ENCODE data around the gene BABAM2. TPM values are rescaled to one million over a fixed set of nuclear protein-coding genes. Genes with fewer than 3 reads are reported as not detected.

Gene BABAM2
- total RNA-seq, 1 experiment from 2014 or later: 27.1 TPM

DNA sequence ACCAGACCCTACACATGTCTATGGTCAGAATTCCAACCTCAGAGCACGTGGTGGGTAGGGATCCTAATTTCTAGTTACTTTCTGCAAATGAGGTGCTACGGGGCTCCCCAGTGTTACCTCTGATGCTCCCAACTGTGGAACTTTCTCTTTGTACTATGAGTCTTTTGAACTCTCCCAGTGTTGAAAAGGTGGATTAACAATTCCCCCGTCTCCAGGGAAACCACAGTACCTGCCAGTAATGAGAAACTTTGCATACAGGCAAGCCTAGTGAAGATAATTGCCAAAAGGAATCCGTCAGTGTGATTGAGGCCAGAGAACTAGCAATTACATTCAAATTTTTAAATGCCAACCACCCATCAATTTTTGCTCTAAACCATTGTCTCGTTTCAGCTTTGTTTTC lies 373.2 kb downstream of the BABAM2 start:
- no peaks in the 10 kb centered on the region for H3K79me2 ChIP-seq (ENCODE audit: insufficient read depth, low read length)
- no peak overlapping the region for H3K4ac ChIP-seq (ENCODE audit: low read depth, low read length)
- Mint-ChIP-seq H3K27ac (peak overlapping the region in 1 of 3 experiments; percentile 15; a peak in 1 of 7 replicates), H3K4me3 (no peak overlapping the region), H3K36me3 (ENCODE audit: insufficient read depth in 1 of 3, low read depth in 3 of 3) (peaks cover 2 to 9% (median 2%) of the 10 kb centered on the region in 3 experiments; a peak in 5 of 7 replicates), H3K27me3 (ENCODE audit: low read depth) (no peaks in the 10 kb centered on the region), H3K9me3 (peaks cover 0 to 5% of the 10 kb centered on the region in 2 experiments; a peak in 3 of 5 replicates), H3K4me1 (peaks cover 19 to 27% of the 10 kb centered on the region in 2 experiments)
- no peak overlapping the region for H3K4me2 ChIP-seq (ENCODE audit: insufficient read depth, insufficient read length, low read length)
- no peak overlapping the region for H2BK120ac ChIP-seq (ENCODE audit: low read depth, low read length, poor library complexity, severe bottlenecking)
- no peaks in the 10 kb centered on the region for H3K27me3 ChIP-seq (ENCODE audit: insufficient read depth, low read length)
- no peak overlapping the region for H2BK5ac ChIP-seq (ENCODE audit: insufficient read length, low read length)
- no peak overlapping the region for H3K27ac ChIP-seq (ENCODE audit: insufficient read length, low read depth, low read length)
- H3K14ac ChIP-seq (ENCODE audit: insufficient read depth, low read length): peak overlapping the region; percentile 24; the same call in 1 of the 2 replicates
- no peak overlapping the region for H4K5ac ChIP-seq (ENCODE audit: insufficient read length, low read depth, low read length)
- no peak overlapping the region for H3T11ph ChIP-seq (ENCODE audit: low read length)
- no peaks in the 10 kb centered on the region for H3K79me1 ChIP-seq (ENCODE audit: insufficient read depth, low read depth, low read length, poor library complexity, severe bottlenecking)
- no peak overlapping the region for H3K9ac ChIP-seq (ENCODE audit: extremely low read depth, insufficient read length, low read length)
- H3K23me2 ChIP-seq (ENCODE audit: insufficient read length, low read depth, low read length, poor library complexity, severe bottlenecking): no peaks in the 10 kb centered on the region
- H4K20me1 ChIP-seq (ENCODE audit: control insufficient read depth, insufficient read depth, insufficient read length): no peaks in the 10 kb centered on the region
- no CpG with 5 or more reads among the region's 5 CpGs for WGBS (ENCODE audit: extremely low coverage, insufficient read length, low lambda C conversion rate)
- H2BK20ac ChIP-seq (ENCODE audit: low read depth, low read length, poor library complexity, severe bottlenecking): no peak overlapping the region
- DNase-seq: no peak
- no peak overlapping the region for H2BK12ac ChIP-seq (ENCODE audit: insufficient read length, low read depth, low read length)
- H3K23ac ChIP-seq (ENCODE audit: insufficient read length, low read depth, low read length): no peak overlapping the region
- no peak overlapping the region for H2AK5ac ChIP-seq (ENCODE audit: insufficient read length, low read length)
- H2BK15ac ChIP-seq (ENCODE audit: low read depth, low read length): no peak overlapping the region
- H4K91ac ChIP-seq (ENCODE audit: insufficient read length, low read depth, low read length): no peak overlapping the region
- TF ChIP-seq, protein P1, sequence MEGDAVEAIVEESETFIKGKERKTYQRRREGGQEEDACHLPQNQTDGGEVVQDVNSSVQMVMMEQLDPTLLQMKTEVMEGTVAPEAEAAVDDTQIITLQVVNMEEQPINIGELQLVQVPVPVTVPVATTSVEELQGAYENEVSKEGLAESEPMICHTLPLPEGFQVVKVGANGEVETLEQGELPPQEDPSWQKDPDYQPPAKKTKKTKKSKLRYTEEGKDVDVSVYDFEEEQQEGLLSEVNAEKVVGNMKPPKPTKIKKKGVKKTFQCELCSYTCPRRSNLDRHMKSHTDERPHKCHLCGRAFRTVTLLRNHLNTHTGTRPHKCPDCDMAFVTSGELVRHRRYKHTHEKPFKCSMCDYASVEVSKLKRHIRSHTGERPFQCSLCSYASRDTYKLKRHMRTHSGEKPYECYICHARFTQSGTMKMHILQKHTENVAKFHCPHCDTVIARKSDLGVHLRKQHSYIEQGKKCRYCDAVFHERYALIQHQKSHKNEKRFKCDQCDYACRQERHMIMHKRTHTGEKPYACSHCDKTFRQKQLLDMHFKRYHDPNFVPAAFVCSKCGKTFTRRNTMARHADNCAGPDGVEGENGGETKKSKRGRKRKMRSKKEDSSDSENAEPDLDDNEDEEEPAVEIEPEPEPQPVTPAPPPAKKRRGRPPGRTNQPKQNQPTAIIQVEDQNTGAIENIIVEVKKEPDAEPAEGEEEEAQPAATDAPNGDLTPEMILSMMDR (conservative IDR thresholded peaks at IDR 0.05): no peak
- H3K56ac ChIP-seq (ENCODE audit: insufficient read length, low read depth, low read length): no peak overlapping the region
- H4K8ac ChIP-seq (replicated peaks; ENCODE audit: insufficient read length, low read depth, low read length): no peak overlapping the region
- no peaks in the 10 kb centered on the region for H3K9me3 ChIP-seq (ENCODE audit: control insufficient read depth, low read depth, low read length)
- H3K18ac ChIP-seq (ENCODE audit: insufficient read length, low read depth, low read length): no peak overlapping the region
- peaks cover 4% of the 10 kb centered on the region for H3K4me1 ChIP-seq (ENCODE audit: insufficient read depth, low read length)
- no peak overlapping the region for H2AFZ ChIP-seq (ENCODE audit: low read length)

Measured in H9 (cell line).